ENCODE results near the gene TMEM101.

GRCh38 chr17:43992641-43993040, 22.1 kb downstream of the TMEM101 start:
- TF ChIP-seq CTCF (IDR thresholded peaks at IDR 0.05 in 2 of 3, conservative IDR thresholded peaks at IDR 0.05 in 1 of 3; ENCODE audit: control insufficient read depth in 2 of 3, extremely low read depth in 1 of 3, insufficient read depth in 1 of 3, low read depth in 3 of 3, low read length in 3 of 3) (no peak), SMC3 (IDR thresholded peaks at IDR 0.05; ENCODE audit: borderline replicate concordance, low read length) (no peak), ZBTB11 (CRISPR knock-in tag; IDR thresholded peaks at IDR 0.05) (no peak), NR2C2 (IDR thresholded peaks at IDR 0.05; ENCODE audit: borderline replicate concordance, control insufficient read depth, insufficient read length, low read depth) (no peak), NKRF (conservative IDR thresholded peaks at IDR 0.05) (no peak), MAX (IDR thresholded peaks at IDR 0.05; ENCODE audit: low read depth, low read length) (no peak), STAT1 (conservative IDR thresholded peaks at IDR 0.05) (no peak), ZBTB4 (CRISPR knock-in tag; IDR thresholded peaks at IDR 0.05) (no peak), ZNF384 (IDR thresholded peaks at IDR 0.05; ENCODE audit: borderline replicate concordance, low read depth, low read length) (no peak), CHD1 (IDR thresholded peaks at IDR 0.05; ENCODE audit: low read depth, low read length) (no peak)
